NB4 (cell line): Measurements from ENCODE around the gene TBC1D32.

Experiments used
- CTCF ChIP-seq: IDR thresholded peaks from one replicate; pipeline ENCODE4 v1.5.1; 2012; ENCODE audit warnings: low read depth, low read length
- MYC ChIP-seq: IDR thresholded peaks from 2 replicates; pipeline ENCODE4 v1.6.1; 2011; ENCODE audit warnings: low read depth, low read length
- POLR2A ChIP-seq: IDR thresholded peaks from 2 replicates; pipeline ENCODE4 v1.6.1; 2011; ENCODE audit warnings: mild to moderate bottlenecking; ENCODE audit not compliant: insufficient read length; ENCODE audit errors: extremely low read depth

GRCh38 chr6:121330516-121330915 is 3.8 kb downstream of the TBC1D32 start:
- no peak for TF ChIP-seq POLR2A
- no peak for TF ChIP-seq CTCF
- no peak for TF ChIP-seq MYC
